HEK293 (cell line): ENCODE measurements around the gene TIA1.

Experiments
- CTCF ChIA-PET: fragments of 350-600 bp; formaldehyde crosslinking; extraction: SDS; loops from one replicate; lab custom pipeline; 2021; ENCODE audit warnings: antibody characterized with exemption; lab: Yijun Ruan, JAX
- POLR2A ChIA-PET: fragments of 300-600 bp; formaldehyde crosslinking; extraction: SDS; loops from one replicate; lab custom pipeline; 2020; ENCODE audit warnings: antibody characterized with exemption, inconsistent platforms; lab: Yijun Ruan, JAX
- H3K27ac ChIP-seq: fragments of 200-500 bp; sonication (Bioruptor generic); 2 replicates; pipeline ENCODE4 v1.5.1; 2014; ENCODE audit warnings: low read depth, low read length, control low read depth, inconsistent platforms; ENCODE audit errors: extremely low read depth
- H3K36me3 ChIP-seq, 2 experiments: fragments of 200-500 bp in 1 of 2; sonication (Bioruptor generic) in 1 of 2; 1 replicate in 1 of 2; 2 replicates in 1 of 2; pipeline ENCODE4 v1.5.1; 2014 to 2017; ENCODE audit warnings: inconsistent platforms in 2 of 2, low read length in 2 of 2; ENCODE audit not compliant: control insufficient read depth in 2 of 2, insufficient read depth in 1 of 2
- H3K4me1 ChIP-seq: fragments of 200-500 bp; sonication (Bioruptor generic); 2 replicates; pipeline ENCODE4 v1.5.1; 2014; ENCODE audit warnings: mild to moderate bottlenecking, low read length, inconsistent platforms; ENCODE audit not compliant: control insufficient read depth, insufficient read depth
- H3K4me3 ChIP-seq: 2 replicates; pipeline ENCODE4 v1.5.1; 2011; ENCODE audit warnings: low read depth, mild to moderate bottlenecking, control low read depth, low read length, moderate library complexity
- H3K9me3 ChIP-seq: fragments of 200-500 bp; sonication (Bioruptor generic); 2 replicates; pipeline ENCODE4 v1.5.1; 2014; ENCODE audit warnings: low read depth, low read length, inconsistent platforms; ENCODE audit not compliant: control insufficient read depth, insufficient read depth
- CTCF ChIP-seq: fragments of 450-650 bp; formaldehyde crosslinking; IDR thresholded peaks from 2 replicates; pipeline ENCODE4 v1.5.1; 2016; ENCODE audit warnings: missing biosample characterization, missing genetic modification characterization
- GLIS1 ChIP-seq: fragments of 450-650 bp; formaldehyde crosslinking; IDR thresholded peaks from 2 replicates; pipeline ENCODE4 v1.5.1; 2016; ENCODE audit warnings: missing biosample characterization, missing genetic modification characterization
- MYNN ChIP-seq: fragments of 450-650 bp; formaldehyde crosslinking; IDR thresholded peaks from 2 replicates; pipeline ENCODE4 v1.5.1; 2016; ENCODE audit warnings: missing biosample characterization, missing genetic modification characterization, borderline replicate concordance
- PRDM10 ChIP-seq: fragments of 450-650 bp; formaldehyde crosslinking; IDR thresholded peaks from 2 replicates; pipeline ENCODE4 v1.5.1; 2016; ENCODE audit warnings: missing biosample characterization, missing genetic modification characterization
- ZNF138 ChIP-seq: fragments of 450-650 bp; formaldehyde crosslinking; IDR thresholded peaks from 2 replicates; pipeline ENCODE4 v1.5.1; 2016; ENCODE audit warnings: missing biosample characterization, missing genetic modification characterization, borderline replicate concordance
- ZNF2 ChIP-seq: fragments of 450-650 bp; formaldehyde crosslinking; IDR thresholded peaks from 2 replicates; pipeline ENCODE4 v1.5.1; 2016; ENCODE audit warnings: missing biosample characterization, missing genetic modification characterization
- ZNF292 ChIP-seq: fragments of 450-650 bp; formaldehyde crosslinking; IDR thresholded peaks from 2 replicates; pipeline ENCODE4 v1.5.1; 2016; ENCODE audit warnings: low read depth, missing biosample characterization, missing genetic modification characterization, borderline replicate concordance
- ZNF366 ChIP-seq: fragments of 450-650 bp; formaldehyde crosslinking; conservative IDR thresholded peaks from 2 replicates; pipeline ENCODE4 v1.5.1; 2016; ENCODE audit warnings: missing biosample characterization, missing genetic modification characterization
- ZNF37A ChIP-seq: fragments of 450-650 bp; IDR thresholded peaks from 2 replicates; pipeline ENCODE4 v1.5.1; 2018; ENCODE audit warnings: missing biosample characterization, missing genetic modification characterization
- ZNF473 ChIP-seq: fragments of 450-650 bp; formaldehyde crosslinking; IDR thresholded peaks from 2 replicates; pipeline ENCODE4 v1.5.1; 2017; ENCODE audit warnings: missing biosample characterization, missing genetic modification characterization
- ZNF514 ChIP-seq: fragments of 450-650 bp; formaldehyde crosslinking; IDR thresholded peaks from 2 replicates; pipeline ENCODE4 v1.5.1; 2016; ENCODE audit warnings: missing biosample characterization, missing genetic modification characterization
- ZNF521 ChIP-seq: fragments of 450-650 bp; formaldehyde crosslinking; IDR thresholded peaks from 2 replicates; pipeline ENCODE4 v1.5.1; 2017; ENCODE audit warnings: missing biosample characterization, mild to moderate bottlenecking, missing genetic modification characterization
- ZNF549 ChIP-seq: fragments of 450-650 bp; IDR thresholded peaks from 2 replicates; pipeline ENCODE4 v1.5.1; 2018; ENCODE audit warnings: missing biosample characterization, missing genetic modification characterization, mild to moderate bottlenecking, inconsistent platforms, moderate library complexity
- TF ChIP-seq, protein P1 (sequence below): fragments of 450-650 bp; formaldehyde crosslinking; IDR thresholded peaks from 2 replicates; pipeline ENCODE4 v1.5.1; 2017; ENCODE audit warnings: missing biosample characterization, missing genetic modification characterization
- TF ChIP-seq, protein P2 (sequence below): fragments of 450-650 bp; formaldehyde crosslinking; IDR thresholded peaks from 2 replicates; pipeline ENCODE4; 2016; ENCODE audit warnings: missing biosample characterization, missing genetic modification characterization

Gene TIA1

DNA sequence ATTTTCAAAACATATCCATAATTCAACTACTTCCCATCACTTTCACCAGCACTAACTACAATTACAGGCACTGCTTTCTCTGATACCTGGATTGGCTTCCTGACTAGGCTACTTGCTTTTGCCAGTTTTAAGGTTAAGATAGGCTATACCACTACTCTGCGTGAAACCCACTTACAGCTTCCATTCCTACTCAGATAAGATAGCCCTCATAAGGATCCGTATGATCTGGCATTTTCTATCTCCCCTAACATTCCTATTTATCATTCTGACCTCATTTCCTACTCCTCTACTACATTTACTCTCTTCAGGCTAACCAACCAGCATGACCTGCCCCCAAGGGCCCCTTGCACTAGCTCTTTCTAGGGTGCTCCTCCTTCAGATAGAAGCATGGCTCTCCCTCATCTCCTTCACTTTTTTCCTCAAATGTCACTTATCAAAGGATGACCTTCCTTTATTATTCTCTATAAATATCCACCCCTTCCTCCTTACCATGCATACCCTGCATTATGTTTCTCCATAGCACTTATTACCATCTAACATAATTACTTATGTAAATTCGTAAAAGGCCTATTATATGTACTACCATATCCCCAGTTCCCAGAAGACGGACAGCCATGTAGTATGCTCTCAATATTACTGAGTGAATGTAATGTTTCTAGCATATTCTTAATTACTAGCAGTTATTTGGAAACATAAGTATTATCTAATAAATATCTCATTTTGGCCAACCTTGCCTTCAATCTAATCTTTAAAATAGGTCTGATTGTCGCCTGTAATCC, 4.4 kb downstream of the TIA1 start (continued):
- TF ChIP-seq, protein P1, sequence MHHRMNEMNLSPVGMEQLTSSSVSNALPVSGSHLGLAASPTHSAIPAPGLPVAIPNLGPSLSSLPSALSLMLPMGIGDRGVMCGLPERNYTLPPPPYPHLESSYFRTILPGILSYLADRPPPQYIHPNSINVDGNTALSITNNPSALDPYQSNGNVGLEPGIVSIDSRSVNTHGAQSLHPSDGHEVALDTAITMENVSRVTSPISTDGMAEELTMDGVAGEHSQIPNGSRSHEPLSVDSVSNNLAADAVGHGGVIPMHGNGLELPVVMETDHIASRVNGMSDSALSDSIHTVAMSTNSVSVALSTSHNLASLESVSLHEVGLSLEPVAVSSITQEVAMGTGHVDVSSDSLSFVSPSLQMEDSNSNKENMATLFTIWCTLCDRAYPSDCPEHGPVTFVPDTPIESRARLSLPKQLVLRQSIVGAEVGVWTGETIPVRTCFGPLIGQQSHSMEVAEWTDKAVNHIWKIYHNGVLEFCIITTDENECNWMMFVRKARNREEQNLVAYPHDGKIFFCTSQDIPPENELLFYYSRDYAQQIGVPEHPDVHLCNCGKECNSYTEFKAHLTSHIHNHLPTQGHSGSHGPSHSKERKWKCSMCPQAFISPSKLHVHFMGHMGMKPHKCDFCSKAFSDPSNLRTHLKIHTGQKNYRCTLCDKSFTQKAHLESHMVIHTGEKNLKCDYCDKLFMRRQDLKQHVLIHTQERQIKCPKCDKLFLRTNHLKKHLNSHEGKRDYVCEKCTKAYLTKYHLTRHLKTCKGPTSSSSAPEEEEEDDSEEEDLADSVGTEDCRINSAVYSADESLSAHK, result peak; percentile 40; the same call in 1 of the 2 replicates

DNA sequence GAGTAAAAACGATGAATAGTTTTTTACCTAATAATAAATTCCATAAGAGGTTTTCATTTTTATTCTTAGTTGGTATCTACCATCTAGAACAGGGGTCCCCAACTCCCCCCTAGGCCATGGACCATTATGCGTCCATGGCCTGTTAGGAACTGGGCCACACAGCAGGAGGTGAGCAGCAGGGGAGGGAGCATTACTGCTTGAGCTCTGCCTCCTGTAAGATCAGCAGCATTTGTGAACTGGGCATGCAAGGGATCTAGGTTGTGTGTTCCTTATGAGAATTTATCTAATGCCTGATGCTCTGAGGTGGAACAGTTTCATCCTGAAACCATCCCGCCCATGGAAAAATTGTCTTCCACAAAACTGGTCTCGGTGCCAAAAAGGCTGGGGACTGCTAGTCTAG, 5.9 kb downstream of the TIA1 start:
- CTCF ChIA-PET, result no interaction called here
- Histone ChIP-seq H3K4me1 (no peaks in the 10 kb centered on the region; the same call in 1 of the 2 replicates), H3K27ac (no peak overlapping the region), H3K9me3 (no peaks in the 10 kb centered on the region), H3K36me3 (peaks cover 13 to 27% of the 10 kb centered on the region in 2 experiments; a peak in 2 of 3 replicates)
- TF ChIP-seq MYNN (tag by site-specific recombination), result no peak
- TF ChIP-seq GLIS1, result 0 out of 2 replicates have a peak, but pooled peaks have one; percentile 30
- no peak for TF ChIP-seq ZNF366 (tag by site-specific recombination)
- no peak for TF ChIP-seq ZNF37A (tag by site-specific recombination)
- TF ChIP-seq, protein P2, sequence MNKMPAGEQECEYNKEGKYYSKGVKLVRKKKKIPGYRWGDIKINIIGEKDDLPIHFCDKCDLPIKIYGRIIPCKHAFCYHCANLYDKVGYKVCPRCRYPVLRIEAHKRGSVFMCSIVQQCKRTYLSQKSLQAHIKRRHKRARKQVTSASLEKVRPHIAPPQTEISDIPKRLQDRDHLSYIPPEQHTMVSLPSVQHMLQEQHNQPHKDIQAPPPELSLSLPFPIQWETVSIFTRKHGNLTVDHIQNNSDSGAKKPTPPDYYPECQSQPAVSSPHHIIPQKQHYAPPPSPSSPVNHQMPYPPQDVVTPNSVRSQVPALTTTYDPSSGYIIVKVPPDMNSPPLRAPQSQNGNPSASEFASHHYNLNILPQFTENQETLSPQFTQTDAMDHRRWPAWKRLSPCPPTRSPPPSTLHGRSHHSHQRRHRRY (tag by site-specific recombination), result no peak
- no peak for TF ChIP-seq ZNF292 (tag by site-specific recombination)
- TF ChIP-seq ZNF138 (tag by site-specific recombination), result no peak
- no peak for TF ChIP-seq ZNF473
- TF ChIP-seq ZNF514 (tag by site-specific recombination), result no peak
- no peak for TF ChIP-seq ZNF2
- no peak for TF ChIP-seq ZNF549
- 0 out of 2 replicates have a peak, but pooled peaks have one; percentile 13 for TF ChIP-seq PRDM10 (tag by site-specific recombination)
- no peak for TF ChIP-seq CTCF (tag by site-specific recombination)
- no peak for TF ChIP-seq ZNF521
- TF ChIP-seq, all 188 proteins: peak for 2
- POLR2A ChIA-PET, result interaction anchor here (0.8 kb wide), 1 partner anchor 15 kb away, joined by 3 read pairs; the partner anchor contains the start of gene PCYOX1
- no peak overlapping the region for H3K4me3 ChIP-seq
